GM18870 (cell line): ENCODE results near the gene HTR7.

Experiments
- ATAC-seq: cut with Tn5 transposase; IDR thresholded peaks from one replicate; pipeline ENCODE4 v1.9.1; 2021; ENCODE audit warnings: moderate library complexity; ENCODE audit not compliant: unreplicated experiment

The HTR7 gene

GRCh38 chr10:90745565-90745964 is 112.3 kb downstream of the HTR7 start:
- ATAC-seq: no peak

- no peak for ATAC-seq
Measured at GRCh38 chr10:90743291-90743690, 114.5 kb downstream of the HTR7 start.

- ATAC-seq: no peak
Measured at GRCh38 chr10:90741926-90742565, 115.8 kb downstream of the HTR7 start.

- no peak for ATAC-seq
Measured at GRCh38 chr10:90740265-90740664, 117.6 kb downstream of the HTR7 start.

- no peak for ATAC-seq
Measured at GRCh38 chr10:90738885-90739284, 119.0 kb downstream of the HTR7 start.

GRCh38 chr10:90734415-90734814 is 123.4 kb downstream of the HTR7 start:
- ATAC-seq: no peak

- no peak for ATAC-seq
Measured at GRCh38 chr10:90732581-90732980, 125.3 kb downstream of the HTR7 start.

- no peak for ATAC-seq
Measured at GRCh38 chr10:90723416-90724068, 134.3 kb downstream of the HTR7 start.

GRCh38 chr10:90722832-90723231 is 135.0 kb downstream of the HTR7 start:
- no peak for ATAC-seq

- no peak for ATAC-seq
Measured at GRCh38 chr10:90718182-90718581, 139.7 kb downstream of the HTR7 start.

- ATAC-seq: no peak
Measured at GRCh38 chr10:90712529-90712928, 145.3 kb downstream of the HTR7 start.

GRCh38 chr10:90709727-90710126 is 148.1 kb downstream of the HTR7 start:
- no peak for ATAC-seq

- ATAC-seq: no peak
Measured at GRCh38 chr10:90707657-90708056, 150.2 kb downstream of the HTR7 start.

GRCh38 chr10:90701428-90701827 is 156.4 kb downstream of the HTR7 start:
- ATAC-seq: no peak

GRCh38 chr10:90695915-90696676 is 161.7 kb downstream of the HTR7 start:
- ATAC-seq: no peak
